GM21526 (cell line): ENCODE results near the gene KRT85.
"Not testable (repeated sequence)": the region's sequence is repeated elsewhere in the genome, so short reads cannot be mapped to it uniquely, and the experiment has no call there.

Experiments
- ATAC-seq: cut with Tn5 transposase; IDR thresholded peaks from one replicate; pipeline ENCODE4 v1.9.1; 2021; ENCODE audit warnings: moderate library complexity; ENCODE audit not compliant: unreplicated experiment, low FRiP score

The KRT85 gene

DNA sequence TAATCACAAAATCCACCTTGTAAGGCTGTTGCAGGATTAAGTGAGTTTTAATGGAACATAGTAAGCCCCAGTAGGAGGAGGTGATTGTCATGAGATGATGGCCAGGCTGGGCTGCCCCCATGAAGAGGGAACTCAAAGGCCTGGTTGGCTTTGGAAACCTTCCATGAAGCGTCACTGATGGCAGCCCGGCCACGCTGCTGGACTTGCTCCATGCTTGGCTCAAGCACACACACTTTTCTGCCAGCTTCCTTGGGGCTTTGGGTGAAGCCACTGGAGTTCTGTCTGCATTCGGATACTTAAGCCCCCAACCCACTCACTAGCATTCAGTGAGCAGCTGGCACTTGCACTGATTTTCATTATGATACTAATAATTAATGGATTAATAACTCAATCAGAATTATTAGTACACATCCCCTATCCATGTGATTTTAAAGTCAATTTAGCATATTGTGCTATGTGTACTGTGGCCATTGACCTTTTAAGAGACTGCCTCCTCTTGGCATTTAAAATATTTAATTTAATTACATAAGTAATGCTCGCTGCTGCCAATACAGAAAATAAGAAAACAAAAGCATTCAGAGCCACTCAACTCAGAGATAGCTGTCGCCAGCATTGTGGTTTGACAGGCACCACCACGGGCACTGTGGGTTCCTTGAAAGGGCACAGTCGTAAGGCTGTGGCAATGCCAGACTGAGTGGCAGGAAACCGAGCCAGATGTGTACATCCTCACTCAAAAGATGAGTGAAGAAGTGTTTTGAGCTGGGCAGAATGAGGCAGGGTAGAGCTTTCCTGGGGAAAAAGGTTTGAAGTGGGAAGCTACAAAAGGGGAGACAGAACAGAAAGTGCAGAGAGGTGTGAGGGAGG is 15.9 kb downstream of the KRT85 start:
- no peak for ATAC-seq

- ATAC-seq, result no peak
Observed at GRCh38 chr12:52350786-52351185, 16.5 kb downstream of the KRT85 start.

GRCh38 chr12:52350021-52350620 is 17.2 kb downstream of the KRT85 start:
- ATAC-seq, result no peak

- ATAC-seq, result no peak
Observed at GRCh38 chr12:52349196-52349595, 18.1 kb downstream of the KRT85 start.

GRCh38 chr12:52347551-52348510 is 19.4 kb downstream of the KRT85 start:
- no peak for ATAC-seq

DNA sequence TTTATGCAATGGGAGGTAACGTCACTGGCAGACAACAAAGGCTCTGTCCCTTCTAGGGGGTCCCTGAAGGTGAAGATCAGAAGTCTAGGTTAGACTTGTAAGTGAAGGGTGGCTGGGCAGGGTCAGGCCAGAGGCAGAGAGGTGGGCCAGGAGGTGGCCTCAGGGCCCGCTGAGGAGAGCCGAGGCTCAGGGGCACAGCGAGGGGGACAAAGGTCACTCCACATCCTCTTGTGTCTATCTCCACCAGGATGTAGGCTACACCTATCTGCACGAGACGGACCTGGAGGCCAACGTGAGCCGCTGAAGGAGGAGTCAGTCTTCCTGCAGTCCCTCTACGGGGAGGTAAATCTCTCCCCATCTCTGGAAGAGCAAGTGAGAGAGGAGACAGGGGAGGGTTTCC is 20.3 kb downstream of the KRT85 start:
- ATAC-seq, result no peak

GRCh38 chr12:52346593-52346992 is 20.7 kb downstream of the KRT85 start:
- no peak for ATAC-seq

DNA sequence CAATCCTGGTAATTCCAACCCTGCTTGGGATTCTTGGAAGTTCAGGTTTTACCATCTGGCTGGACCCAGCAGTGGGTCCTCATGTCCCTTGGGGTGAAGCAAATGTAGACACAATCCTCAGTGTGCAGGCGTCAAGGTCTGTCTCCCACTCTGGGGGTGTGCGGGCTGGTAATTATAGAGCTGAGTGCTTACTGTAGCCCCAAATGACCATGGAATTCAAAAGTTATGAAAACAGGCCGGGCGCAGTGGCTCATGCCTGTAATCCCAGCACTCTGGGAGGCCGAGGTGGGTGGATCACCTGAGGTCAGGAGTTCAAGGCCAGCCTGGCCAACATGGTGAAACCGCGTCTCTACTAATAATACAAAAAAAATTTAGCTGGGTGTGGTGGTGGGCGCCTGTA is 22.2 kb downstream of the KRT85 start:
- ATAC-seq, result not testable (repeated sequence)

DNA sequence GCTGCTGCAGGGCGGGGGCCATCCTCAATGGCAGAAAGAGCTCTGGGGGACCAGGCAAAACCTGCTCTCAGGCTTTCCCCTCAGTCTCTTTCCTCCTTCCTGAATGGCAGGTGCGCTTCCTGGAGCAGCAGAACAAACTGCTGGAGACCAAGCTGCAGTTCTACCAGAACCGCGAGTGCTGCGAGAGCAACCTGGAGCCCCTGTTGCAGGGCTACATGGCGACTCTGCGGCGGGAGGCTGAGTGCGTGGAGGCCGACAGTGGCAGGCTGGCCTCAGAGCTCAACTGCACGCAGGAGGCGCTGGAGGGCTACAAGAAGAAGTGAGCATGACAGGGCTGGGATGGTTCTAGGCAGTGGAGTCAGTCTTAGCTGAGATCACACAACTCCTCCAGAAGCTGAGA is 23.2 kb downstream of the KRT85 start:
- ATAC-seq, result no peak

DNA sequence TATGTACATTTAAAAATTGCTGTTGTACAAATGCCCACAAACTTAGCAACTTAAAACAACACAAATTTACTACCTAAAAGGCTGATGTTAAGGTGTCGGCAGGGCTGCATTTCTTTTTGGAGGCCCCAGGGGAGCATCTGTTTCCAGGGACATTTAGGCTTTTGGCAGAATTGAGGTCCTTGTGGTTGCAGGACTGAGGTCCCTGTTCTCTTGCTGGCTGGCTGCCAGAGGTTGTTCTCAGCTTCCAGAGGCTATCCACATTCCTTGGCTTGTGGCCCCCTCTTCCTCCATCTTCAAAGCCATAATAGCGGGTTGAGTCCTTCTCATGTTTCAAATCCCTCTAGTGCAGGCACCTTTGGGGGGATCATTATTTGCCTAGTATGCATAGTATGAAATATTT is 23.7 kb downstream of the KRT85 start:
- no peak for ATAC-seq

DNA sequence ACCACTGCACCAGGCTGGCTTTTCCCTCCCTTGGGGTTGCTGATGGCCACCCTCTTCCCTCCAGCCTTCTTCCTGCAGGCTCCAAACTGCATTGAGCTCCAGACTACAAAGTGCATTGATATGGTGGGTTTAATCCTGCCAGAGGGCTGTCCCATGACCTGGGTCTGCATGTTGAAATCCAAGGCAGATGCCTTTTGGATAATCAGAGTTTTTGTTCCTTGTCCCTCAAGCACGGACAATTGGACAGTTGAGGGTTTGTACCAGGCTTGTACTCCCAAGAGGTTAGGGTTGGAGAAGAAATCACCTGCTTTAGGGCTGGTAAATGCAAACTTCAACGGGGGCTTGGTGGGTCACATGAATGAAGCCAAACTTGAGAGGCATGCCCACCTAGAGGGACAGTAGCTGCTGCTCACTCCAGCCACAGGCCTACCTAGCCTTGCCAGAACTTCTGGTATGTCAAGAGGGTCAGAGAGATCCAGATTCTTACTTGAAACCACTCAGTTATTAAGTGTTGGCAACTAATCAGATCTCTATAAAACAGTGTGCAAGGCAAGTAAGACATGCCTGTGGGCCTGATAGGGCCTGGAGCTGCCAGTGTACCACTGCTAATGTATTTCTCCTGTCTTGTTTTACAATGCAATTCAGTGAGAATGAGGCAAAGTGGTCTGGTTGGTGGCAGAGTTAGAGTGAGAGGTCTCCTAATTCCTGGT is 24.3 kb downstream of the KRT85 start:
- ATAC-seq, result no peak

DNA sequence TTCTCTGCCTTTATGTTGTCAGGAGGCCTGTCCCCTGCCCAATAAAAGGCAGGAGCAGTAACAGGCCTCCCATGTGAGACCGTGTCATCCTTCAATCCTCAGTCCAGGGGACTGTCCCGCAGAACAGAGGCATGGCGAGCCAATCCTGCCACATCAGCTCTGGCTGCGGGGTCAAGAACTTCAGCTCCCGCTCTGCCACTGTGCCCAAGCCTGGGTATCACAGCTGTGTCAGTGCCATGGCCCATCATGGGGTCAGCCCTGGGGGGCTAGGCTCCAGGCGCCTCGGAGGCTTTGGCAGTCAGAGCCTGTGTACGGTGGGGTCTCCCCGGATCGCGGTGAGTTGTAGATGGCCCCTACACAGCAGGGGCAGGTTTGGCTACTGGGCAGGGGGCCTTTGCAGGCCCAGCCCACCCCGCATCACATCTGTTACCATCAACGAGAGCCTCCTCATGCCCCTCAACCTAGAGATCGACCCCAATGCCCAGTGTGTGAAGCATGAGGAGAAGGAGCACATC is 26.2 kb downstream of the KRT85 start:
- no peak for ATAC-seq

GRCh38 chr12:52338241-52338960 is 28.9 kb downstream of the KRT85 start:
- ATAC-seq, result no peak

- no peak for ATAC-seq
Observed at GRCh38 chr12:52337054-52337453, 30.2 kb downstream of the KRT85 start.

DNA sequence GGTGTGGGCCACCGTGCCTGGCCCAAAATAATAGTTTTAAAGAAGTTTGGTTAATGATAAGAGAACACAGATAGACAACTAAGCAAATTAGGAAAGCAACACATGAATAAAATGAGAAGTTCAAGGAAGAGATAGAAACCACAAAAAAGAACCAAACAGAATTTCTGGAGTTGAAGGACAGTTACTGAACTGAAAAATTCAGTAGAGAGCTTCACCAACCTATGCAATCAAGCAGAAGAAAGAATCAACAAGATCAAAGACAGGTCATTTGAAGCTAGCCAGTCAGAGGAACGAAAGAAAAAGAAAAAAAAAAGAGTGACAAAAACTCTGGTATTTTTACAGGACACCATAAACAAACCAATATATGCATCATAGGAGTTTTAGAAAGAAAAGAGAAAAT is 30.6 kb downstream of the KRT85 start:
- no peak for ATAC-seq

- no peak for ATAC-seq
Observed at GRCh38 chr12:52335598-52336262, 31.6 kb downstream of the KRT85 start.

DNA sequence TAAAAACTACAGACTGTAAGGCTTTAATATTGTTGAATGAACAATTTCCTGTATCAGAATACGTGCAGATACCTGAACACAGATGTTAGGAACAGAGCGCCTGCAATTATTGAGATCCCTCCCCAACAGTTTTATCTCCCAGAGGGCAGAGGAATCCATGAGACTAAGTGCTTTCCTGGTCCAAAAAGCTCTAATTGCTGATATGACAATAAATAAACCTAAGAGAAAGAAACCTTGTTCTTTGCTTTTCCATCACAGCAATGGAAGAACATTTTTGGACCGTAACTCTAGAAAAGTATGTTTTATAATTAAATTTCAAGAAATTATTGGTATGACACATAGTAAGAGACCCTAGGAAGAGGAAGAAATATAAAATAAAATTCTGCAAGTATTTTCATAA is 33.1 kb downstream of the KRT85 start:
- no peak for ATAC-seq

DNA sequence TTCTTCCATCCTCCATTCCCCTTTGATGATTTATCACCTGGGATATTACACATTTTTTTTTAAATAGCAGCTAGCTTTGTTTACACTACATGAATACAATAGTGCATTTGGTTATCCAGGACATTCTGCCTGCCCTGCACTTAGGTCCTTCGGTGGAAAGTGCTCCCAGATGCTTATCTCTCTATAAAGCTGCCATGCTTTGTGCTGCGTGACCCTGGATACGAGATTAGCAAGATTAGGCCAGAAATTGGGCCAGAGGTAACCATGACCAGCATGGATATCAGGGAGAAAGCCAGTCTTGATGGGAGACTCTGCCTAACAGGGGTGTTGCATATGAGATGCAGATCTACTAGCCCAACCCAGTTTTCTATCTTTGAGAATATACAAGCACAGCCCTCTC is 34.0 kb downstream of the KRT85 start:
- ATAC-seq, result no peak

GRCh38 chr12:52332381-52332780 is 34.9 kb downstream of the KRT85 start:
- no peak for ATAC-seq
